H1 (cell line): ENCODE results near the gene GLB1L2. TPM values are rescaled to one million over a fixed set of nuclear protein-coding genes. Genes with fewer than 3 reads are reported as not detected.

Experiments used
- BRCA1 ChIP-seq: IDR thresholded peaks from 2 replicates; pipeline ENCODE4 v1.6.1; 2012; ENCODE audit warnings: low read depth, low read length, improper control_type of control experiment
- EGR1 ChIP-seq: IDR thresholded peaks from 2 replicates; pipeline ENCODE4 v1.6.1; 2011; ENCODE audit warnings: low read depth, low read length, borderline replicate concordance
- EP300 ChIP-seq, 2 experiments: IDR thresholded peaks; 1 replicate in 1 of 2; 2 replicates in 1 of 2; pipeline ENCODE4 v1.6.1; 2011 to 2012; ENCODE audit warnings: low read depth in 2 of 2, low read length in 2 of 2, mild to moderate bottlenecking in 2 of 2, borderline replicate concordance in 1 of 2, inconsistent platforms in 1 of 2, moderate library complexity in 1 of 2
- KDM4A ChIP-seq: IDR thresholded peaks from one replicate; pipeline ENCODE4 v1.7.1; 2012; ENCODE audit warnings: low read depth, mild to moderate bottlenecking, moderate library complexity, low read length, inconsistent platforms; ENCODE audit not compliant: severe bottlenecking
- POU5F1 ChIP-seq: IDR thresholded peaks from 2 replicates; pipeline ENCODE4 v1.6.1; 2011; ENCODE audit warnings: low read depth, mild to moderate bottlenecking, low read length, moderate library complexity
- RNF2 ChIP-seq: fragments of 200-900, 300-1000 bp; sonication (generic); IDR thresholded peaks from 2 replicates; pipeline ENCODE4 v1.7.1; 2016; ENCODE audit warnings: borderline replicate concordance, low read depth, mild to moderate bottlenecking, antibody characterized with exemption, low read length; ENCODE audit not compliant: poor library complexity, severe bottlenecking; ENCODE audit errors: missing control alignments
- polyA plus RNA-seq, 7 experiments: library from polyadenylated mRNA; depleted of rRNA in 3 of 7; stranded (reverse) in 5 of 7; unstranded in 2 of 7; fragments of >200 nt in 5 of 7; fragments of 200-250 nt in 2 of 7; gene quantifications; 1 replicate in 5 of 7; 2 replicates in 1 of 7; 4 replicates in 1 of 7; pipeline versions ENCODE4 v1.2.1 to v1.2.3, GENCODE V29; 2011 to 2013; ENCODE audit warnings: missing spikeins in 2 of 7, mixed read lengths in 2 of 7
- total RNA-seq: library from RNA; stranded (reverse); fragmentation: NEBNext Ultra II Directional; extraction: Animal tissue kit (Norgen Biotek cat#: 25700); gene quantifications from 2 replicates; pipeline ENCODE4 v1.2.1, GENCODE V29; 2021
- TF ChIP-seq, protein P1 (sequence below): fragments of 300-600 bp; sonication (generic); IDR thresholded peaks from 2 replicates; pipeline ENCODE4 v1.7.1; 2012; ENCODE audit warnings: low read length, moderate library complexity, mild to moderate bottlenecking, inconsistent platforms; ENCODE audit not compliant: insufficient replicate concordance

The GLB1L2 gene
- total and polyA plus RNA-seq, 2 of the 8 experiments (the other 6 are each of a cell fraction or from before 2014, with no cell fraction given) = 4.4 to 7.9 TPM

DNA sequence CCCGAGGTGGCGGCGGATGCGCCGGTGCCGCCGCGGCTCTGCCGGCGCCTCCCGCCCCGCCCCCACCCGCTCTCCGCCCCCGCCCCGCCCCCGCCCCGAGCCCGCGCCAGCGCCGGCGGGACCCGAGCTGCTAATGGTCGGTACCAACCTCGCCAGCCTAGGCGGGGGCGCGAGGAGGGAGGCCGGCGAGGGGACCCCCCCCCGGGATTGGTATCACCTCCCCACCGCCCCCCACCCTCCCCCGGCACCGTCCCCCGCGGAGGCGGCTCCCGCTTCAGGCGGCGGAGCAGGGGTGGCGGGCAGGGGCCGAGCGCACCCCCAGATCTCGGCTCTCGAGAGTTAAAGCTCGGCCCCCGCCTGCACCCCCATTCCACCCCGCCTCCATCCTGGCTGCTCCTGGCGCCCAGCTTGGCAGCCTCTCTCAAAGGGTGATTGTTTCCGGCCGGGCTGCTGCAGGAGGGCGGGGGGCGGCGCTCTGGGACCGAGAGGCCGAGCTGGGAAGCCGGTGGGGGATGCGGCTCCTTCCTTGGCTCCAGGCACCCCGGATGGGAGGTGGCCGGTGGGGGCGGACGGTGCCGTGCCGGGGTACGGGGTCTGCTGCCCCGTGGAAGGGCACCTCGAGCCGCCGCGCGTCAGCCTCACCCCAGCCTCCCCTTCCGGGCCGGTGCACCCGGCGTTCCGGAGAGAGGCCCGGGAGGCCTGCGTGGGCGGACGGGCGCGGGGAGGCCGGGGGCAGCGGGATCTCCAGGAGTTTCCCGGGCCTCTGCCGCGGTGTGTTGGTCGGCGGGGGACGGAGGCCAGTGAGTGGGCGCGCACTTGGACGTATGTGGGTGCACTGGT lies 80.6 kb downstream of the GLB1L2 start, which contains the start of gene B3GAT1 (continued):
- TF ChIP-seq, protein P1, sequence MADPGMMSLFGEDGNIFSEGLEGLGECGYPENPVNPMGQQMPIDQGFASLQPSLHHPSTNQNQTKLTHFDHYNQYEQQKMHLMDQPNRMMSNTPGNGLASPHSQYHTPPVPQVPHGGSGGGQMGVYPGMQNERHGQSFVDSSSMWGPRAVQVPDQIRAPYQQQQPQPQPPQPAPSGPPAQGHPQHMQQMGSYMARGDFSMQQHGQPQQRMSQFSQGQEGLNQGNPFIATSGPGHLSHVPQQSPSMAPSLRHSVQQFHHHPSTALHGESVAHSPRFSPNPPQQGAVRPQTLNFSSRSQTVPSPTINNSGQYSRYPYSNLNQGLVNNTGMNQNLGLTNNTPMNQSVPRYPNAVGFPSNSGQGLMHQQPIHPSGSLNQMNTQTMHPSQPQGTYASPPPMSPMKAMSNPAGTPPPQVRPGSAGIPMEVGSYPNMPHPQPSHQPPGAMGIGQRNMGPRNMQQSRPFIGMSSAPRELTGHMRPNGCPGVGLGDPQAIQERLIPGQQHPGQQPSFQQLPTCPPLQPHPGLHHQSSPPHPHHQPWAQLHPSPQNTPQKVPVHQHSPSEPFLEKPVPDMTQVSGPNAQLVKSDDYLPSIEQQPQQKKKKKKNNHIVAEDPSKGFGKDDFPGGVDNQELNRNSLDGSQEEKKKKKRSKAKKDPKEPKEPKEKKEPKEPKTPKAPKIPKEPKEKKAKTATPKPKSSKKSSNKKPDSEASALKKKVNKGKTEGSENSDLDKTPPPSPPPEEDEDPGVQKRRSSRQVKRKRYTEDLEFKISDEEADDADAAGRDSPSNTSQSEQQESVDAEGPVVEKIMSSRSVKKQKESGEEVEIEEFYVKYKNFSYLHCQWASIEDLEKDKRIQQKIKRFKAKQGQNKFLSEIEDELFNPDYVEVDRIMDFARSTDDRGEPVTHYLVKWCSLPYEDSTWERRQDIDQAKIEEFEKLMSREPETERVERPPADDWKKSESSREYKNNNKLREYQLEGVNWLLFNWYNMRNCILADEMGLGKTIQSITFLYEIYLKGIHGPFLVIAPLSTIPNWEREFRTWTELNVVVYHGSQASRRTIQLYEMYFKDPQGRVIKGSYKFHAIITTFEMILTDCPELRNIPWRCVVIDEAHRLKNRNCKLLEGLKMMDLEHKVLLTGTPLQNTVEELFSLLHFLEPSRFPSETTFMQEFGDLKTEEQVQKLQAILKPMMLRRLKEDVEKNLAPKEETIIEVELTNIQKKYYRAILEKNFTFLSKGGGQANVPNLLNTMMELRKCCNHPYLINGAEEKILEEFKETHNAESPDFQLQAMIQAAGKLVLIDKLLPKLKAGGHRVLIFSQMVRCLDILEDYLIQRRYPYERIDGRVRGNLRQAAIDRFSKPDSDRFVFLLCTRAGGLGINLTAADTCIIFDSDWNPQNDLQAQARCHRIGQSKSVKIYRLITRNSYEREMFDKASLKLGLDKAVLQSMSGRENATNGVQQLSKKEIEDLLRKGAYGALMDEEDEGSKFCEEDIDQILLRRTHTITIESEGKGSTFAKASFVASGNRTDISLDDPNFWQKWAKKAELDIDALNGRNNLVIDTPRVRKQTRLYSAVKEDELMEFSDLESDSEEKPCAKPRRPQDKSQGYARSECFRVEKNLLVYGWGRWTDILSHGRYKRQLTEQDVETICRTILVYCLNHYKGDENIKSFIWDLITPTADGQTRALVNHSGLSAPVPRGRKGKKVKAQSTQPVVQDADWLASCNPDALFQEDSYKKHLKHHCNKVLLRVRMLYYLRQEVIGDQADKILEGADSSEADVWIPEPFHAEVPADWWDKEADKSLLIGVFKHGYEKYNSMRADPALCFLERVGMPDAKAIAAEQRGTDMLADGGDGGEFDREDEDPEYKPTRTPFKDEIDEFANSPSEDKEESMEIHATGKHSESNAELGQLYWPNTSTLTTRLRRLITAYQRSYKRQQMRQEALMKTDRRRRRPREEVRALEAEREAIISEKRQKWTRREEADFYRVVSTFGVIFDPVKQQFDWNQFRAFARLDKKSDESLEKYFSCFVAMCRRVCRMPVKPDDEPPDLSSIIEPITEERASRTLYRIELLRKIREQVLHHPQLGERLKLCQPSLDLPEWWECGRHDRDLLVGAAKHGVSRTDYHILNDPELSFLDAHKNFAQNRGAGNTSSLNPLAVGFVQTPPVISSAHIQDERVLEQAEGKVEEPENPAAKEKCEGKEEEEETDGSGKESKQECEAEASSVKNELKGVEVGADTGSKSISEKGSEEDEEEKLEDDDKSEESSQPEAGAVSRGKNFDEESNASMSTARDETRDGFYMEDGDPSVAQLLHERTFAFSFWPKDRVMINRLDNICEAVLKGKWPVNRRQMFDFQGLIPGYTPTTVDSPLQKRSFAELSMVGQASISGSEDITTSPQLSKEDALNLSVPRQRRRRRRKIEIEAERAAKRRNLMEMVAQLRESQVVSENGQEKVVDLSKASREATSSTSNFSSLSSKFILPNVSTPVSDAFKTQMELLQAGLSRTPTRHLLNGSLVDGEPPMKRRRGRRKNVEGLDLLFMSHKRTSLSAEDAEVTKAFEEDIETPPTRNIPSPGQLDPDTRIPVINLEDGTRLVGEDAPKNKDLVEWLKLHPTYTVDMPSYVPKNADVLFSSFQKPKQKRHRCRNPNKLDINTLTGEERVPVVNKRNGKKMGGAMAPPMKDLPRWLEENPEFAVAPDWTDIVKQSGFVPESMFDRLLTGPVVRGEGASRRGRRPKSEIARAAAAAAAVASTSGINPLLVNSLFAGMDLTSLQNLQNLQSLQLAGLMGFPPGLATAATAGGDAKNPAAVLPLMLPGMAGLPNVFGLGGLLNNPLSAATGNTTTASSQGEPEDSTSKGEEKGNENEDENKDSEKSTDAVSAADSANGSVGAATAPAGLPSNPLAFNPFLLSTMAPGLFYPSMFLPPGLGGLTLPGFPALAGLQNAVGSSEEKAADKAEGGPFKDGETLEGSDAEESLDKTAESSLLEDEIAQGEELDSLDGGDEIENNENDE = no peak
- TF ChIP-seq BRCA1 (no peak), POU5F1 (no peak), RNF2 (no peak), EP300 (IDR thresholded peaks at IDR 0.05; ENCODE audit: borderline replicate concordance in 1 of 2, low read depth in 2 of 2, low read length in 2 of 2) (peak in 1 of 2 experiments; percentile 2; a peak in 1 of 3 replicates), KDM4A (peak; percentile 77), EGR1 (peak; percentile 95)
